Neuronal stem cell (in vitro differentiated cells): ENCODE data around the gene ZNF490.
A peak's percentile ranks its signal among the peaks of the same experiment; 100 is the strongest.

Experiments used
- DNase-seq: peaks from one replicate; pipeline ENCODE4 v3.0.0-alpha.2; 2013; ENCODE audit warnings: low spot score
- H2AFZ ChIP-seq: one replicate; pipeline ENCODE4 v1.6.1; 2013; ENCODE audit warnings: mild to moderate bottlenecking, low read length, inconsistent platforms
- H2AK5ac ChIP-seq: 2 replicates; pipeline ENCODE4 v1.6.1; 2013; ENCODE audit warnings: low read depth, mild to moderate bottlenecking, inconsistent platforms, low read length, moderate library complexity, mixed read lengths
- H2BK120ac ChIP-seq: 2 replicates; pipeline ENCODE4 v1.6.1; 2013; ENCODE audit warnings: low read depth, mild to moderate bottlenecking, inconsistent platforms, low read length, moderate library complexity, mixed read lengths
- H2BK12ac ChIP-seq: one replicate; pipeline ENCODE4 v1.6.1; 2013; ENCODE audit warnings: low read length, inconsistent platforms
- H2BK15ac ChIP-seq: 2 replicates; pipeline ENCODE4 v1.6.1; 2013; ENCODE audit warnings: mild to moderate bottlenecking, low read length, inconsistent platforms, mixed read lengths
- H2BK5ac ChIP-seq: one replicate; pipeline ENCODE4 v1.6.1; 2013; ENCODE audit warnings: inconsistent platforms, mild to moderate bottlenecking, low read length, moderate library complexity
- H3K14ac ChIP-seq: one replicate; pipeline ENCODE4 v1.6.1; 2013; ENCODE audit warnings: low read length, inconsistent platforms
- H3K18ac ChIP-seq: 2 replicates; pipeline ENCODE4 v1.6.1; 2013; ENCODE audit warnings: low read length, inconsistent platforms
- H3K23ac ChIP-seq: 2 replicates; pipeline ENCODE4 v1.6.1; 2013; ENCODE audit warnings: low read depth, mild to moderate bottlenecking, mixed read lengths, low read length, inconsistent platforms; ENCODE audit not compliant: poor library complexity
- H3K27ac ChIP-seq: replicated peaks from 3 replicates; pipeline ENCODE4 v1.5.1; 2013; ENCODE audit warnings: low read length, inconsistent platforms
- H3K27me3 ChIP-seq, 3 experiments: 2 replicates each; pipeline ENCODE4 v1.6.1; 2013; ENCODE audit warnings: low read length in 3 of 3, mild to moderate bottlenecking in 2 of 3, inconsistent platforms in 1 of 3, low read depth in 1 of 3, mixed read lengths in 1 of 3, moderate library complexity in 1 of 3; ENCODE audit not compliant: control insufficient read depth in 3 of 3, insufficient read depth in 3 of 3
- H3K36me3 ChIP-seq, 2 donors: replicated peaks in 1 of 2; 2 replicates each; pipeline ENCODE4 v1.6.1; 2013; ENCODE audit warnings: low read length in 2 of 2; ENCODE audit not compliant: control insufficient read depth in 2 of 2, insufficient read depth in 2 of 2
- H3K4ac ChIP-seq: 2 replicates; pipeline ENCODE4 v1.6.1; 2013; ENCODE audit warnings: inconsistent platforms, mild to moderate bottlenecking, low read length, moderate library complexity
- H3K4me1 ChIP-seq, 2 donors: 1 replicate in 1 of 2; 2 replicates in 1 of 2; pipeline ENCODE4 v1.6.1; 2013; ENCODE audit warnings: low read length in 2 of 2, low read depth in 1 of 2; ENCODE audit not compliant: control insufficient read depth in 2 of 2, insufficient read depth in 1 of 2
- H3K4me2 ChIP-seq: one replicate; pipeline ENCODE4 v1.6.1; 2013; ENCODE audit warnings: mild to moderate bottlenecking, low read length, inconsistent platforms; ENCODE audit not compliant: insufficient read depth, poor library complexity, severe bottlenecking
- H3K4me3 ChIP-seq, 2 donors: 2 replicates each; pipeline ENCODE4 v1.5.1; 2013; ENCODE audit warnings: low read length in 2 of 2, mild to moderate bottlenecking in 2 of 2, inconsistent platforms in 1 of 2, moderate library complexity in 1 of 2
- H3K79me1 ChIP-seq: one replicate; pipeline ENCODE4 v1.6.1; 2013; ENCODE audit warnings: low read depth, mild to moderate bottlenecking, inconsistent platforms, low read length, moderate library complexity
- H3K9ac ChIP-seq: one replicate; pipeline ENCODE4 v1.6.1; 2013; ENCODE audit warnings: mild to moderate bottlenecking, low read depth, low read length, inconsistent platforms; ENCODE audit not compliant: poor library complexity
- H3K9me3 ChIP-seq, 2 donors: replicated peaks in 1 of 2; 2 replicates each; pipeline versions ENCODE3 to v1.6.1; 2013; ENCODE audit warnings: low read length in 2 of 2, mild to moderate bottlenecking in 2 of 2, inconsistent platforms in 1 of 2, low read depth in 1 of 2, mixed read lengths in 1 of 2, moderate library complexity in 1 of 2; ENCODE audit not compliant: control insufficient read depth in 2 of 2, insufficient read depth in 1 of 2
- H4K8ac ChIP-seq: one replicate; pipeline ENCODE4 v1.6.1; 2013; ENCODE audit warnings: low read depth, mild to moderate bottlenecking, inconsistent platforms, low read length, moderate library complexity
- H4K91ac ChIP-seq: one replicate; pipeline ENCODE4 v1.6.1; 2013; ENCODE audit warnings: low read length, low read depth, mild to moderate bottlenecking, inconsistent platforms; ENCODE audit not compliant: poor library complexity
- WGBS, 2 donors: extraction: QIAGEN DNeasy Blood & Tissue Kit; methylation state at CpG; one replicate each; pipeline ENCODE4 v1.1.7; 2013; ENCODE audit warnings: missing lambda C conversion rate in 2 of 2, mixed read lengths in 1 of 2; ENCODE audit not compliant: insufficient read length in 2 of 2, insufficient replicate concordance in 1 of 2; ENCODE audit errors: extremely low coverage in 2 of 2; 5-methylcytosine and 5-hydroxymethylcytosine counted together

Gene ZNF490

GRCh38 chr19:12555456-12555930 lies 55.1 kb downstream of the ZNF490 start:
- no peak overlapping the region for H2BK5ac ChIP-seq
- H3K79me1 ChIP-seq = no peaks in the 10 kb centered on the region
- no peak overlapping the region for H3K9ac ChIP-seq
- no peak overlapping the region for H2AK5ac ChIP-seq
- no peak overlapping the region for H2BK120ac ChIP-seq
- no peak overlapping the region for H3K23ac ChIP-seq
- no peak overlapping the region for H3K4ac ChIP-seq
- no peak overlapping the region for H3K18ac ChIP-seq
- no peak overlapping the region for H4K8ac ChIP-seq
- WGBS, 2 donors = no CpG with 5 or more reads among the region's 39 CpGs
- no peak overlapping the region for H2BK15ac ChIP-seq
- H3K4me1 ChIP-seq = peaks cover 0 to 6% of the 10 kb centered on the region in 2 donors
- H4K91ac ChIP-seq = no peak overlapping the region
- no peak overlapping the region for H3K27ac ChIP-seq
- H3K14ac ChIP-seq = no peak overlapping the region
- DNase-seq = no peak
- H3K9me3 ChIP-seq = no peaks in the 10 kb centered on the region
- H3K36me3 ChIP-seq = no peaks in the 10 kb centered on the region
- no peak overlapping the region for H3K4me3 ChIP-seq
- H3K27me3 ChIP-seq = no peaks in the 10 kb centered on the region
- peak overlapping the region; percentile 10 for H2BK12ac ChIP-seq
- H2AFZ ChIP-seq = no peak overlapping the region
- no peak overlapping the region for H3K4me2 ChIP-seq

DNA sequence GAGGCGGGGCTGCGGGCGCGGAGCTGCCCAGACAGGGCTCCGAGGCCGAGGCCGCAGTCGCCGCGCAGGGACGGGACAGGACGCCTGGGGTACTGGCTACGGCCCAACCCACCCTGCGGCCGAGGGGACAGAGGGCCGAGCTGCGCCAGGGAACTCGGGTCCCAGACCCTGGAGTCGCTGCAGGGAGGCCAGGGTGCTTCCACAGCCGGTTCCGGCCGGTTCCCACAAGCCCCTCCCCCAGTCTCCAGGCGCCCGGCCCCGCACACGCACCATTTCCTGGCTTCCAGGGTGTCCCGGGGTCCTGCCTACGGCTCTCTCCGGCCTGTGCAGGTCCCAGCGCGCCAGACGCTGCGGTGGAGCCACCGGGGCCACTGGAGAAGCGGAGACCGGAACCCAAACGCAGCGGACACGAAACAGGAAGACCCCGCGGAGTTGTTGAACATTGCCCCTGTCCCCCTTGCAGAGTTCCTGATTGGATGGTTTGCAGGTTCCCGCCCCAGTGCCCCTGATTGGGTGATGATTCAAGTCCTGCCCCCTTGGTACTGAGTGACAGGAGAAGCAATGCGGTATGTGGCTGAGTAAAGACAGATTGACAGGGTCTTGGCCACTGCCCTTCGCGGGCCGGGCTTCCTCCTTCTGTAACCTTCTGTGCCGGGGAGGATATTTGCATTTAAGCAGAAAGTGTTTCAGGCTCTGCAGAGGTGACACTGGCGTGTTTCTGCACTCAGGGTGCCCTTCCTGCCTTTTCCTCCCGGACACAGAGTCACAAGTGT lies 59.4 kb downstream of the ZNF490 start, which contains the start of gene ZNF564:
ZNF564 (minus strand) TSS at position 423 of the 773 bp plus-strand sequence; CDS start at position 273, 150 bp downstream.
- H3K36me3 ChIP-seq = peaks cover 5 to 33% of the 10 kb centered on the region in 2 donors
- H3K79me1 ChIP-seq = no peaks in the 10 kb centered on the region
- H2BK120ac ChIP-seq = no peak within 1 kb of the TSS
- H3K9me3 ChIP-seq = peaks cover 2 to 27% of the 10 kb centered on the region in 2 donors
- H4K91ac ChIP-seq = peak within 1 kb of the TSS; percentile 46
- H3K4me2 ChIP-seq = peak within 1 kb of the TSS; percentile 65
- no peak within 1 kb of the TSS for H4K8ac ChIP-seq
- no peak within 1 kb of the TSS for H2BK5ac ChIP-seq
- H3K14ac ChIP-seq = peak within 1 kb of the TSS; percentile 94
- H2BK12ac ChIP-seq = no peak within 1 kb of the TSS
- peak within 1 kb of the TSS; percentile 92 for H3K23ac ChIP-seq
- peak within 1 kb of the TSS; percentile 97 for H3K18ac ChIP-seq
- peak within 1 kb of the TSS; percentile 91 for H2AFZ ChIP-seq
- peak within 1 kb of the TSS; percentile 94 for H3K4me3 ChIP-seq
- peak within 1 kb of the TSS; percentile 53 for H3K4ac ChIP-seq
- peak within 1 kb of the TSS; percentile 37 for H2BK15ac ChIP-seq
- H3K9ac ChIP-seq = peak within 1 kb of the TSS; percentile 93
- no peaks in the 10 kb centered on the region for H3K27me3 ChIP-seq
- H2AK5ac ChIP-seq = peak within 1 kb of the TSS; percentile 52
- no CpG with 5 or more reads among the region's 49 CpGs for WGBS, 2 donors
- peak within 1 kb of the TSS; percentile 98 for H3K27ac ChIP-seq
- peaks cover 0 to 6% of the 10 kb centered on the region in 2 donors for H3K4me1 ChIP-seq
- DNase-seq = peak; percentile 97

DNA sequence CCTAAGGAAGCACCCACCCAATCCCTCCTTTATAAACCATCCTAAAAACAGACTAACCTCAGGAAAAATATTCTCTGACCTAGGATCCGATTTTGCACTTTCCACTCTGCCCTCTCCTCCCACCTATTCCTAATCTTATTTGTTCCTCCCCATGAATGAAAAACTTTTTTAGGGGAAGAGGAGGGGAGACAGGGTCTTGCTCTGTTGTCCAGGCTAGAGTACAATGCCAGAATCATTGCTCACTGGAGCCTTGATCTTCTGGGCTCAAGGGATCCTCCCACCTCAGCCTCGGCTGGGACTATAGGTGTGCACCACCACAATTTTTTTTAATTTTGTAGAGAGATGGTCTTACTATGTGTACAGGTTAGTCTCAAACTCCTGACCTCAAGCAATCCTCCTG lies 63.7 kb downstream of the ZNF490 start:
- Histone ChIP-seq H3K4me2 (no peak overlapping the region), H3K27ac (no peak overlapping the region), H2BK12ac (no peak overlapping the region), H3K4me1 (peaks cover 0 to under 1% of the 10 kb centered on the region in 2 donors), H3K27me3 (no peaks in the 10 kb centered on the region), H3K9ac (no peak overlapping the region), H3K18ac (no peak overlapping the region), H3K4ac (no peak overlapping the region), H2BK120ac (no peak overlapping the region), H3K9me3 (peaks cover 14 to 60% of the 10 kb centered on the region in 2 donors), H3K79me1 (no peaks in the 10 kb centered on the region), H2AFZ (no peak overlapping the region), H3K14ac (no peak overlapping the region), H2AK5ac (no peak overlapping the region), H4K8ac (no peak overlapping the region), H3K4me3 (no peak overlapping the region), H4K91ac (no peak overlapping the region), H3K23ac (no peak overlapping the region), H3K36me3 (peaks cover 10 to 59% of the 10 kb centered on the region in 2 donors), H2BK15ac (no peak overlapping the region), H2BK5ac (no peak overlapping the region)
- DNase-seq = no peak
- WGBS, 2 donors = no CpG with 5 or more reads among the region's 2 CpGs

- H2BK120ac ChIP-seq = no peak overlapping the region
- H3K4me1 ChIP-seq = no peaks in the 10 kb centered on the region
- H4K91ac ChIP-seq = no peak overlapping the region
- H4K8ac ChIP-seq = no peak overlapping the region
- no peaks in the 10 kb centered on the region for H3K27me3 ChIP-seq
- H3K4me3 ChIP-seq = no peak overlapping the region
- no peak overlapping the region for H3K4ac ChIP-seq
- no peak overlapping the region for H3K4me2 ChIP-seq
- H3K9me3 ChIP-seq = peaks cover 16 to 66% of the 10 kb centered on the region in 2 donors
- H3K14ac ChIP-seq = no peak overlapping the region
- H2AFZ ChIP-seq = no peak overlapping the region
- DNase-seq = no peak
- H3K18ac ChIP-seq = no peak overlapping the region
- no peak overlapping the region for H3K27ac ChIP-seq
- no CpG with 5 or more reads among the region's 5 CpGs for WGBS, 2 donors
- no peak overlapping the region for H2BK12ac ChIP-seq
- H2BK5ac ChIP-seq = no peak overlapping the region
- H2AK5ac ChIP-seq = no peak overlapping the region
- H3K9ac ChIP-seq = no peak overlapping the region
- H2BK15ac ChIP-seq = no peak overlapping the region
- H3K23ac ChIP-seq = no peak overlapping the region
- H3K79me1 ChIP-seq = no peaks in the 10 kb centered on the region
- peaks cover 10 to 65% of the 10 kb centered on the region in 2 donors for H3K36me3 ChIP-seq
Observed at GRCh38 chr19:12546068-12546467, 64.5 kb downstream of the ZNF490 start.
